HL-60 (cell line): ENCODE results near the gene SHROOM3.

Experiments used
- DNase-seq, 2 experiments: peaks; one replicate each; pipeline ENCODE4 v3.0.0-alpha.2; 2010 to 2020; ENCODE audit warnings: low read depth in 1 of 2, low spot score in 1 of 2
- H3K27ac ChIP-seq: fragments of 250-450 bp; sonication (Bioruptor Pico); replicated peaks from 2 replicates; pipeline ENCODE4 v1.5.1; 2020; ENCODE audit warnings: mild to moderate bottlenecking, moderate library complexity
- H3K27me3 ChIP-seq: fragments of 250-450 bp; sonication (Bioruptor Pico); 2 replicates; pipeline ENCODE4 v1.5.1; 2021; ENCODE audit warnings: mild to moderate bottlenecking, moderate library complexity; ENCODE audit not compliant: insufficient read depth, poor library complexity, severe bottlenecking
- H3K4me3 ChIP-seq: replicated peaks from 2 replicates; pipeline ENCODE4 v1.5.1; 2011; ENCODE audit warnings: mild to moderate bottlenecking, control low read depth, low read length; ENCODE audit not compliant: insufficient read depth
- GABPA ChIP-seq: IDR thresholded peaks from 2 replicates; pipeline ENCODE4 v1.6.1; 2012; ENCODE audit warnings: low read depth
- POLR2AphosphoS5 ChIP-seq: IDR thresholded peaks from 2 replicates; pipeline ENCODE4 v1.6.1; 2012; ENCODE audit warnings: low read depth
- SPI1 ChIP-seq: IDR thresholded peaks from 2 replicates; pipeline ENCODE4 v1.6.1; 2012; ENCODE audit warnings: low read depth, mild to moderate bottlenecking, borderline replicate concordance
- TF ChIP-seq, protein P1 (sequence below): IDR thresholded peaks from one replicate; pipeline ENCODE4 v1.5.1; 2011; ENCODE audit warnings: low read length, control low read depth, inconsistent platforms; ENCODE audit not compliant: insufficient read depth
- TF ChIP-seq, protein P2 (sequence below): IDR thresholded peaks from 2 replicates; pipeline ENCODE4 v1.6.1; 2012; ENCODE audit warnings: low read depth; ENCODE audit not compliant: insufficient replicate concordance

The SHROOM3 gene

DNA sequence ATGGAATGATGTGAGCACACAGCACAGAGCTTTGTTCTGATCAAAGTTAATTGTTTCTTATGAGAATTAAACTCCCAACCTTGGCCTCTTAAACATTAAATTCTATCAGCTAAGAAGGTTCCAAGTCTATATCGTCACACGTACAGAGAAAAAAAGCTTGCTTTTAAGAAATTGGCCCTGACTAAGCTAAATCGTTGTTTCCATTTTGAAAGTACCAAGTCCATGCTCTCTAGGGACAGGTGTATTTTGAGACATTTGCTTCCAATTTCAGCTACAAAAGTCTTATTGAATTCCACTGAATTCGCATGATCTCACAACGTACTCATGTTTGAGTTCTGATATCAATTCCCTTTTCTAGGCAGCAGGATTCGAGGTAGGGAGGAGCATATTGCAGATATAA is 157.4 kb downstream of the SHROOM3 start:
- H3K4me3 ChIP-seq: no peak overlapping the region
- no peak for TF ChIP-seq GABPA
- TF ChIP-seq, protein P1, sequence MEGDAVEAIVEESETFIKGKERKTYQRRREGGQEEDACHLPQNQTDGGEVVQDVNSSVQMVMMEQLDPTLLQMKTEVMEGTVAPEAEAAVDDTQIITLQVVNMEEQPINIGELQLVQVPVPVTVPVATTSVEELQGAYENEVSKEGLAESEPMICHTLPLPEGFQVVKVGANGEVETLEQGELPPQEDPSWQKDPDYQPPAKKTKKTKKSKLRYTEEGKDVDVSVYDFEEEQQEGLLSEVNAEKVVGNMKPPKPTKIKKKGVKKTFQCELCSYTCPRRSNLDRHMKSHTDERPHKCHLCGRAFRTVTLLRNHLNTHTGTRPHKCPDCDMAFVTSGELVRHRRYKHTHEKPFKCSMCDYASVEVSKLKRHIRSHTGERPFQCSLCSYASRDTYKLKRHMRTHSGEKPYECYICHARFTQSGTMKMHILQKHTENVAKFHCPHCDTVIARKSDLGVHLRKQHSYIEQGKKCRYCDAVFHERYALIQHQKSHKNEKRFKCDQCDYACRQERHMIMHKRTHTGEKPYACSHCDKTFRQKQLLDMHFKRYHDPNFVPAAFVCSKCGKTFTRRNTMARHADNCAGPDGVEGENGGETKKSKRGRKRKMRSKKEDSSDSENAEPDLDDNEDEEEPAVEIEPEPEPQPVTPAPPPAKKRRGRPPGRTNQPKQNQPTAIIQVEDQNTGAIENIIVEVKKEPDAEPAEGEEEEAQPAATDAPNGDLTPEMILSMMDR: no peak
- TF ChIP-seq, protein P2, sequence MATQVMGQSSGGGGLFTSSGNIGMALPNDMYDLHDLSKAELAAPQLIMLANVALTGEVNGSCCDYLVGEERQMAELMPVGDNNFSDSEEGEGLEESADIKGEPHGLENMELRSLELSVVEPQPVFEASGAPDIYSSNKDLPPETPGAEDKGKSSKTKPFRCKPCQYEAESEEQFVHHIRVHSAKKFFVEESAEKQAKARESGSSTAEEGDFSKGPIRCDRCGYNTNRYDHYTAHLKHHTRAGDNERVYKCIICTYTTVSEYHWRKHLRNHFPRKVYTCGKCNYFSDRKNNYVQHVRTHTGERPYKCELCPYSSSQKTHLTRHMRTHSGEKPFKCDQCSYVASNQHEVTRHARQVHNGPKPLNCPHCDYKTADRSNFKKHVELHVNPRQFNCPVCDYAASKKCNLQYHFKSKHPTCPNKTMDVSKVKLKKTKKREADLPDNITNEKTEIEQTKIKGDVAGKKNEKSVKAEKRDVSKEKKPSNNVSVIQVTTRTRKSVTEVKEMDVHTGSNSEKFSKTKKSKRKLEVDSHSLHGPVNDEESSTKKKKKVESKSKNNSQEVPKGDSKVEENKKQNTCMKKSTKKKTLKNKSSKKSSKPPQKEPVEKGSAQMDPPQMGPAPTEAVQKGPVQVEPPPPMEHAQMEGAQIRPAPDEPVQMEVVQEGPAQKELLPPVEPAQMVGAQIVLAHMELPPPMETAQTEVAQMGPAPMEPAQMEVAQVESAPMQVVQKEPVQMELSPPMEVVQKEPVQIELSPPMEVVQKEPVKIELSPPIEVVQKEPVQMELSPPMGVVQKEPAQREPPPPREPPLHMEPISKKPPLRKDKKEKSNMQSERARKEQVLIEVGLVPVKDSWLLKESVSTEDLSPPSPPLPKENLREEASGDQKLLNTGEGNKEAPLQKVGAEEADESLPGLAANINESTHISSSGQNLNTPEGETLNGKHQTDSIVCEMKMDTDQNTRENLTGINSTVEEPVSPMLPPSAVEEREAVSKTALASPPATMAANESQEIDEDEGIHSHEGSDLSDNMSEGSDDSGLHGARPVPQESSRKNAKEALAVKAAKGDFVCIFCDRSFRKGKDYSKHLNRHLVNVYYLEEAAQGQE: no peak
- no peak for TF ChIP-seq POLR2AphosphoS5
- no peak for TF ChIP-seq SPI1
- DNase-seq: no peak
- H3K27ac ChIP-seq: no peak overlapping the region
- H3K27me3 ChIP-seq: peaks cover 3% of the 10 kb centered on the region

DNA sequence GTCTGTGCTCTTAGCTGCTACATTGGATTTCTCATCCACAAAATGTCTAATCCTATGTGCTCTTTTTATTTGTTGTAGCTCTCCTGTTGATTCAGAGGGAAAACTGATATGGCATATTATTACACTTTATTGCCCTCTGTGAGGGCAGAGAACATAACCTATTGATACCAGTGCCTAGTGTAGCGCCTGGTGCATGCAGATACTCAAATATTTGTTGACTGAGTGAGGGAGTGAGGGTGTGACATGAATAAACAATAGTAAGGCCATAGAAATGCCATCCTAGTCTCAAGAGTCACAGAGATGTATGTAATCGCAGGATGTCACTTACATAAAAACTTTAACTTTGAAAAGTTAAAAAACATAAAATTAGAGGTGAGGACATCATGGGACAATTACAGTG is 159.1 kb downstream of the SHROOM3 start:
- Histone ChIP-seq H3K4me3 (no peak overlapping the region), H3K27me3 (no peaks in the 10 kb centered on the region), H3K27ac (no peak overlapping the region)
- TF ChIP-seq, protein P1: no peak
- TF ChIP-seq POLR2AphosphoS5 (no peak), SPI1 (no peak)
- TF ChIP-seq, protein P2: no peak
- DNase-seq: no peak

DNA sequence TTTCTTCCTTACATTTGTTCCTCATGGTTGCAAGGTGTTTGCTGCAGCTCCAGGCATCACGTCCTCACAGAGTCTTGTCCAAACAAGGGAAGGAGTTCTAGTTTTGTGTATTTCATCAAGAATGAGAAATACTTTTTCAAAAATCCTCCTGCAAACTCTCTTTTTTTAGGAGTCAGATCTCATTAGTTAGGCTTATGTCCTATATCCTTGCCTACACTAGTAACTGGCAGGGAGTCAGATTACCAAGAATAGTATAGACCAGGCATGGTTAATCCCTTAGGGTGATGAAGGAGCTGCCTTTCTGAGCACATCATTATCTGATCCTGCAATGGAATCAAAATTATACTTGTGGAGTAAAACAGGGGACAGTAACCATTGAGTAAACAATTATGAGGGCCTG is 160.4 kb downstream of the SHROOM3 start:
- Histone ChIP-seq H3K27ac (no peak overlapping the region), H3K4me3 (no peak overlapping the region), H3K27me3 (no peaks in the 10 kb centered on the region)
- DNase-seq: no peak
- TF ChIP-seq GABPA (no peak), SPI1 (no peak), POLR2AphosphoS5 (no peak)
- TF ChIP-seq, protein P1: no peak
- TF ChIP-seq, protein P2: no peak
